ENCODE measurements around the gene SSTR5.

The SSTR5 gene

GRCh38 chr16:1124795-1125194 is 52.2 kb downstream of the SSTR5 start:
- no peak for DNase-seq (ENCODE audit: low read depth)
- TF ChIP-seq, protein P1, sequence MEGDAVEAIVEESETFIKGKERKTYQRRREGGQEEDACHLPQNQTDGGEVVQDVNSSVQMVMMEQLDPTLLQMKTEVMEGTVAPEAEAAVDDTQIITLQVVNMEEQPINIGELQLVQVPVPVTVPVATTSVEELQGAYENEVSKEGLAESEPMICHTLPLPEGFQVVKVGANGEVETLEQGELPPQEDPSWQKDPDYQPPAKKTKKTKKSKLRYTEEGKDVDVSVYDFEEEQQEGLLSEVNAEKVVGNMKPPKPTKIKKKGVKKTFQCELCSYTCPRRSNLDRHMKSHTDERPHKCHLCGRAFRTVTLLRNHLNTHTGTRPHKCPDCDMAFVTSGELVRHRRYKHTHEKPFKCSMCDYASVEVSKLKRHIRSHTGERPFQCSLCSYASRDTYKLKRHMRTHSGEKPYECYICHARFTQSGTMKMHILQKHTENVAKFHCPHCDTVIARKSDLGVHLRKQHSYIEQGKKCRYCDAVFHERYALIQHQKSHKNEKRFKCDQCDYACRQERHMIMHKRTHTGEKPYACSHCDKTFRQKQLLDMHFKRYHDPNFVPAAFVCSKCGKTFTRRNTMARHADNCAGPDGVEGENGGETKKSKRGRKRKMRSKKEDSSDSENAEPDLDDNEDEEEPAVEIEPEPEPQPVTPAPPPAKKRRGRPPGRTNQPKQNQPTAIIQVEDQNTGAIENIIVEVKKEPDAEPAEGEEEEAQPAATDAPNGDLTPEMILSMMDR (IDR thresholded peaks at IDR 0.05; ENCODE audit: low read depth, low read length), result no peak
- TF ChIP-seq POLR2A (IDR thresholded peaks at IDR 0.05; ENCODE audit: extremely low read depth, insufficient read length), result no peak
- no peak overlapping the region for H3K4me3 ChIP-seq (ENCODE audit: low read depth, low read length)

DNA sequence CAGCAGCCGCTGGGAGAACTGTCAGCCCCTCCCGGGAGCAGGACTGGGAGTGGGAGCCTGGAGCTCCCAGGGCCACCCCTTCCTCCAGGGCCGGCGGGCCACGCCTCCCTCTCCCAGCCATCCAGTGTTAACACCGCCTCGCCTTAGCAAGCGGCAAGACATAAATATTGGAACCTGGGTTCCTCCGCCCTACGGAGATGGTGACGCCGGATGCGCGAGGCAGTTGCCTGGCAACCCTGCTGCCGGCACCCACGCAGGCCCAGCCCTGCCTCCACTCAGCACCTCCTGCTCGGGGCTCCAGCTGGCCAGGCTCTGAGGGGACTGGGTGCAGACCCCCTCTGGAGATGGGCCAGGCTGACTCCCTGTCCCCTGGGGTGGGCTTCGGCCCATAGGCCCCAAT is 52.9 kb downstream of the SSTR5 start:
- TF ChIP-seq MYC (IDR thresholded peaks at IDR 0.05; ENCODE audit: low read depth, low read length) (no peak), POLR2A (IDR thresholded peaks at IDR 0.05; ENCODE audit: extremely low read depth, insufficient read length) (no peak), MAX (IDR thresholded peaks at IDR 0.05; ENCODE audit: low read depth, low read length) (no peak)
- TF ChIP-seq, protein P1 (IDR thresholded peaks at IDR 0.05; ENCODE audit: low read depth, low read length), result no peak
- no peak overlapping the region for H3K4me3 ChIP-seq (ENCODE audit: low read depth, low read length)
- no peak for DNase-seq (ENCODE audit: low read depth)

GRCh38 chr16:1126044-1126443 is 53.5 kb downstream of the SSTR5 start:
- TF ChIP-seq MYC (IDR thresholded peaks at IDR 0.05; ENCODE audit: low read depth, low read length) (no peak), MAX (IDR thresholded peaks at IDR 0.05; ENCODE audit: low read depth, low read length) (no peak), POLR2A (IDR thresholded peaks at IDR 0.05; ENCODE audit: extremely low read depth, insufficient read length) (no peak)
- TF ChIP-seq, protein P1 (IDR thresholded peaks at IDR 0.05; ENCODE audit: low read depth, low read length), result no peak
- H3K4me3 ChIP-seq (ENCODE audit: low read depth, low read length), result no peak overlapping the region
- DNase-seq (ENCODE audit: low read depth), result no peak

- TF ChIP-seq POLR2A (IDR thresholded peaks at IDR 0.05; ENCODE audit: extremely low read depth, insufficient read length), result no peak
- no peak for TF ChIP-seq MAX (IDR thresholded peaks at IDR 0.05; ENCODE audit: low read depth, low read length)
- TF ChIP-seq, protein P1 (IDR thresholded peaks at IDR 0.05; ENCODE audit: low read depth, low read length), result no peak
- TF ChIP-seq MYC (IDR thresholded peaks at IDR 0.05; ENCODE audit: low read depth, low read length), result no peak
- no peak for DNase-seq (ENCODE audit: low read depth)
- no peak overlapping the region for H3K4me3 ChIP-seq (ENCODE audit: low read depth, low read length)
Measured at GRCh38 chr16:1126586-1126985, 54.0 kb downstream of the SSTR5 start.

DNA sequence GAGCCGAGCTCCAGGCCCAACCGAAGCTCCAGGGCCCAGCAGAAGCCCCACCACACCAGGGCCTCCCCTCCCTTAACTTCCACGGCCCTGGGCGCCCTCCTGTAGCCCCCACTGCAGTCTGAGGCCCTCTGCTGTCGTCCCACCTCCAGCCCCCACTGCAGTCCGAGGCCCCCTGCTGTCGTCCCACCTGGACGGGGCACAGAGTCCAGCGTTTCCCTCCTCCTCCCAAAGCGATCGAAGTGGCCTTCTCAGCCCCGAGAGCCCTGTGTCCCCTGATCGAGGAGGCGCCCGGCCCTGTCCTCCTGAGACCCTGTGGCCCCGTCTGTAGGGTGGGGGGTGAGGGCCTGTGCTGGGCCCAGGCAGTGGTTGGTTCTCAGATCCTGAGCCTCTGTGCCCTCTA is 54.6 kb downstream of the SSTR5 start:
- no peak overlapping the region for H3K4me3 ChIP-seq (ENCODE audit: low read depth, low read length)
- TF ChIP-seq MYC (IDR thresholded peaks at IDR 0.05; ENCODE audit: low read depth, low read length) (no peak), MAX (IDR thresholded peaks at IDR 0.05; ENCODE audit: low read depth, low read length) (no peak), POLR2A (IDR thresholded peaks at IDR 0.05; ENCODE audit: extremely low read depth, insufficient read length) (no peak)
- TF ChIP-seq, protein P1 (IDR thresholded peaks at IDR 0.05; ENCODE audit: low read depth, low read length), result no peak
- no peak for DNase-seq (ENCODE audit: low read depth)
